ENCODE measurements around the gene UBE2J2.

UBE2J2 gene

GRCh38 chr1:1245817-1246576, 27.7 kb downstream of the UBE2J2 start:
- in situ Hi-C loops (cut with MboI; ENCODE audit: low pct_unique_long_range_greater_than_20kb, low sequenced_read_pairs) = loop anchor here (25.0 kb wide), 1 partner anchor 109 kb away; no protein-coding TSS in a partner anchor
- no peak for DNase-seq

GRCh38 chr1:1245178-1245816, 28.4 kb downstream of the UBE2J2 start:
- DNase-seq = no peak
- in situ Hi-C loops (cut with MboI; ENCODE audit: low pct_unique_long_range_greater_than_20kb, low sequenced_read_pairs) = loop anchor here (25.0 kb wide), 1 partner anchor 108 kb away; no protein-coding TSS in a partner anchor

GRCh38 chr1:1244192-1244811, 29.4 kb downstream of the UBE2J2 start:
- DNase-seq = no peak
- in situ Hi-C loops (cut with MboI; ENCODE audit: low pct_unique_long_range_greater_than_20kb, low sequenced_read_pairs) = loop anchor here (25.0 kb wide), 1 partner anchor 107 kb away; no protein-coding TSS in a partner anchor

- DNase-seq = no peak
- in situ Hi-C loops (cut with MboI; ENCODE audit: low pct_unique_long_range_greater_than_20kb, low sequenced_read_pairs) = loop anchor here (25.0 kb wide), 1 partner anchor 106 kb away; no protein-coding TSS in a partner anchor
Observed at GRCh38 chr1:1243807-1244191, 29.9 kb downstream of the UBE2J2 start.

GRCh38 chr1:1243266-1243660, 30.4 kb downstream of the UBE2J2 start:
- no peak for DNase-seq
- in situ Hi-C loops (cut with MboI; ENCODE audit: low pct_unique_long_range_greater_than_20kb, low sequenced_read_pairs) = loop anchor here (25.0 kb wide), 1 partner anchor 106 kb away; no protein-coding TSS in a partner anchor

- in situ Hi-C loops (cut with MboI; ENCODE audit: low pct_unique_long_range_greater_than_20kb, low sequenced_read_pairs) = loop anchor here (25.0 kb wide), 1 partner anchor 105 kb away; no protein-coding TSS in a partner anchor
- no peak for DNase-seq
Observed at GRCh38 chr1:1242461-1243265, 31.0 kb downstream of the UBE2J2 start.

GRCh38 chr1:1241588-1242219, 31.9 kb downstream of the UBE2J2 start:
- in situ Hi-C loops (cut with MboI; ENCODE audit: low pct_unique_long_range_greater_than_20kb, low sequenced_read_pairs) = loop anchor here (25.0 kb wide), 1 partner anchor 104 kb away; no protein-coding TSS in a partner anchor
- no peak for DNase-seq

- DNase-seq = no peak
- in situ Hi-C loops (cut with MboI; ENCODE audit: low pct_unique_long_range_greater_than_20kb, low sequenced_read_pairs) = loop anchor here (25.0 kb wide), 1 partner anchor 104 kb away; no protein-coding TSS in a partner anchor
Observed at GRCh38 chr1:1240822-1241587, 32.6 kb downstream of the UBE2J2 start.

GRCh38 chr1:1240348-1240732, 33.3 kb downstream of the UBE2J2 start:
- in situ Hi-C loops (cut with MboI; ENCODE audit: low pct_unique_long_range_greater_than_20kb, low sequenced_read_pairs) = loop anchor here (25.0 kb wide), 1 partner anchor 103 kb away; no protein-coding TSS in a partner anchor
- no peak for DNase-seq

GRCh38 chr1:1239614-1240347, 33.9 kb downstream of the UBE2J2 start:
- in situ Hi-C loops (cut with MboI; ENCODE audit: low pct_unique_long_range_greater_than_20kb, low sequenced_read_pairs) = loop anchor here (25.0 kb wide), 1 partner anchor 102 kb away; no protein-coding TSS in a partner anchor
- DNase-seq = no peak

GRCh38 chr1:1239227-1239613, 34.4 kb downstream of the UBE2J2 start:
- in situ Hi-C loops (cut with MboI; ENCODE audit: low pct_unique_long_range_greater_than_20kb, low sequenced_read_pairs) = loop anchor here (25.0 kb wide), 1 partner anchor 102 kb away; no protein-coding TSS in a partner anchor
- DNase-seq = no peak

GRCh38 chr1:1238702-1239178, 34.9 kb downstream of the UBE2J2 start:
- DNase-seq = no peak
- in situ Hi-C loops (cut with MboI; ENCODE audit: low pct_unique_long_range_greater_than_20kb, low sequenced_read_pairs) = loop anchor here (25.0 kb wide), 1 partner anchor 101 kb away; no protein-coding TSS in a partner anchor

GRCh38 chr1:1237874-1238701, 35.6 kb downstream of the UBE2J2 start:
- in situ Hi-C loops (cut with MboI; ENCODE audit: low pct_unique_long_range_greater_than_20kb, low sequenced_read_pairs) = loop anchor here (25.0 kb wide), 1 partner anchor 101 kb away; no protein-coding TSS in a partner anchor
- no peak for DNase-seq

- in situ Hi-C loops (cut with MboI; ENCODE audit: low pct_unique_long_range_greater_than_20kb, low sequenced_read_pairs) = loop anchor here (25.0 kb wide), 1 partner anchor 100 kb away; no protein-coding TSS in a partner anchor
Observed at GRCh38 chr1:1236945-1237873, 36.4 kb downstream of the UBE2J2 start.

More at GRCh38 chr1:1236945-1237873, 36.4 kb downstream of the UBE2J2 start:
- no peak for DNase-seq
